GM13977 (cell line): Measurements from ENCODE around the gene ZNF174.
A peak's percentile ranks its signal among the peaks of the same experiment; 100 is the strongest.

Source experiments
- DNase-seq: peaks from one replicate; pipeline ENCODE4 v3.0.0; 2012; ENCODE audit warnings: low spot score
- CTCF ChIP-seq: IDR thresholded peaks from 2 replicates; pipeline ENCODE4 v1.5.1; 2012; ENCODE audit warnings: mild to moderate bottlenecking, control low read depth; ENCODE audit not compliant: insufficient read depth; ENCODE audit errors: extremely low read depth, missing control alignments
- in situ Hi-C: fragments of 300-500 bp; cut with MboI; formaldehyde crosslinking; loops from one replicate; pipeline ENCODE4 v1.12.0; 2022; ENCODE audit warnings: low sequenced_read_pairs, low pct_unique_long_range_greater_than_20kb, mixed read lengths, inconsistent platforms; ENCODE audit not compliant: unreplicated experiment

ZNF174 gene

DNA sequence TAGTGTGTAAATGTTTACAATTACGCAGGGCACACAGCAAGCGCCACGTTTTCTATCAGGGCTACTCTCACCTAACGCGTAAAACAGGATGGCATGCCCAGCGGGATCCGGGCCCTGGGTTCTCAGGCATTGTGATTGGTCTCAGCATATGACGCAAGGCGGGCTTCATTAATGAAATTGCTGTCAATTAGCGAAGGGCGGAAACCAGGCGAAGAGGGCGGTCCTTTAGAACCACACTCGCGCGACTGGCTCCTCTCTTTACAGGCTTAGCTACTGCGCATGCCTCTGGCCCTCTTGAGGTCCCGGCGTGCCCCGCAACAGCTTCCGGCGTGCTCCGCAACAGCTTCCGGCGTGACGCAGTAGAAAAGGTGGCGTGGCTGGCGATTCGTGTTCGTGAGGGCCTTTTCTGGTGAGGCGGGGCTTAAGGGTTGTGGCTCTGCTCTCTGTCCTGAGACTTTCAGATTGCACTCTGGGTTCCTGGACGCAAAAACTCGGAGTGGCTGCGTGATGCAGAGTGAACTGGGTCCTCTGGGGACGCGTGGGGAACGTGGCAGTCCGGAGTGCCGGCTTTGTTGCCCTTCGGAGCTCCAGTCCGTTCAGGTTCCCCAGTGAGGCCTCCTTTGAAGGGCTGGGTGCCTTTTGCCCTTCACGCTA is 36.1 kb upstream of the ZNF174 start:
- peak; percentile 80 for DNase-seq

DNA sequence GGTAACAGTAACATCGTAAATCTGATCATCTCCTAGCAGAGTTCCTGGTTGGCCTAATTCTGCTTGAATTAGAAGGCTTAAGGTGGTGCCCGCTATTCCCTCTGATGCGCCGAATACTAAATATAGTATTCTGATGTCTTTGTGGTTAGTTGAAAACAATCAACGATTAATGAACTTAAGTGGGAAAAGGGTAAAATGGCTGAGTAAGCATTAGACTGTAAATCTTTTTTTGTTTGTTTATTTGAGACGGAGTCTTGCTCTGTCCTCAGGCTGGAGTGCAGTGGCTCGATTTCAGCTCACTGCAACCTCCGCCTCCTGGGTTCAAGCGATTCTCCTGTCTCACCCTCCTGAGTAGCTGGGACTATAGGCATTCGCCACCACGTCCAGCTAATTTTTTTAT is 31.9 kb upstream of the ZNF174 start:
- no peak for DNase-seq
- in situ Hi-C loops = no loop called here
- no peak for TF ChIP-seq CTCF

More for the DNA sequence above, 36.1 kb upstream of the ZNF174 start:
- in situ Hi-C loops = no loop called here
- no peak for TF ChIP-seq CTCF

- TF ChIP-seq CTCF = no peak
- DNase-seq = no peak
- in situ Hi-C loops = no loop called here
Observed at GRCh38 chr16:3375680-3376079, 25.3 kb upstream of the ZNF174 start.

- in situ Hi-C loops = no loop called here
- TF ChIP-seq CTCF = no peak
- no peak for DNase-seq
Observed at GRCh38 chr16:3377917-3378316, 23.1 kb upstream of the ZNF174 start.

DNA sequence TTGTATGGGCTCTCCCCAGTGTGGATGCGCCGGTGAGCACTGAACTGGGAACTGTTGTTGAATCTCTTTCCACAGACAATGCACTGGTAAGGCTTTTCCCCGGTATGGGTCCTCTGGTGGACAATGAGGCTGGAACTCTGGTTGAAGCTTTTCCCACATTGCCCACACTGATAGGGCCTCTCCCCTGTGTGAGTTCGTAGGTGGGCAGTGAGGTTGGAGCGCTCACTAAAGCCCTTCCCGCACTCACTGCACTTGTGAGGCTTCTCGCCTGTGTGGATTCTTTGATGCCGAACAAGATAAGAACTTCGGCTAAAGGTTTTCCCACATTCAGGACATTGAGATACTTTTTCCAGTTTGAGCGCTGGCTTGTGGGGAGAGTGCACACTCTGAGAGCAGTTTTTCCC is 18.0 kb upstream of the ZNF174 start:
- TF ChIP-seq CTCF = no peak
- in situ Hi-C loops = no loop called here
- no peak for DNase-seq

GRCh38 chr16:3388325-3388724 is 12.7 kb upstream of the ZNF174 start:
- no peak for TF ChIP-seq CTCF
- DNase-seq = no peak
- in situ Hi-C loops = no loop called here
